NCI-H524 treated with DMSO at 0.1 percent for 48 hours (cell line): ENCODE measurements around the gene OR10C1.

ENCODE experiments used
- DNase-seq: peaks from one replicate; lab custom pipeline; 2025; lab: John Stamatoyannopoulos, UW

The OR10C1 gene

GRCh38 chr6:29478740-29479139 lies 39.6 kb downstream of the OR10C1 start:
- no peak for DNase-seq

DNA sequence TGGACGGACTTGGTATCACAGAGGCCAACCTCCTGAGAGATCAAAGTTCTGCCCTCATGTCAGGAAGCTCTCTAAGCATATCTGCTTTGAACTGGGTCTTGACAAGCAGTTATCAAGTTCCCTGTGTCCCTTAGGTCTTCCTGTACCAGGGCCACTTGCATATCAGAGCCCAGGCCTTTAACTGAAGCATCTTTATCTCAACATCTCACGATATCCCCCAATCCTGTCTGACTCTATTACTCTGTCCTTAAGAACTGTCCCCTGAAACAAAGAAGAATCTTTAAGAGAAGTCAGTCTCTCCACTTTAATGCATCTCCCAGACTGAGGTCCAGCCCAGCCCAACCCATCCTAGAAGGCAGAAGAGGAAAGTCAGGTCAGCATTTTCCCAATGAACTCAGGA lies 40.5 kb downstream of the OR10C1 start:
- DNase-seq, result no peak

GRCh38 chr6:29483186-29483585 lies 44.1 kb downstream of the OR10C1 start:
- DNase-seq, result no peak

GRCh38 chr6:29483735-29484134 lies 44.6 kb downstream of the OR10C1 start:
- DNase-seq, result no peak

DNA sequence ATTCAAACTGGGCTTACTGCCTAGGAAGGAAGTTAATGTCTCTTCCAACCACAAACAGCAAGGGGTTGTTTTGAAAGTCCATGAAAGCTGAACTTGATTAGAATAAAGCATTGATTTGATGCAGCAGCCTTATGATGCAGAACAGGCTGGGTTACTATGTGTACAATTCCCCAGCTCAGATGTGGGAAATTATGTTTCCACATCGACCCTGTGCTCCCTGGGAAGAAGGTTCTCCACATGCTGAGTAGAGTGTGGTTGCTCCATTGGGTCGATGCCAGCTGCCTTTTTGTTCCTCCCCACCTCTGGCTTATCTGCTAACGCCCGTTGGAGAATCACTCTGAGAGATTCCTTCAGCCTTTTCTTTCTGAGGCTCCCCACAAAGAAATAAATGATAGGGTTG lies 47.5 kb downstream of the OR10C1 start:
- DNase-seq, result no peak

DNA sequence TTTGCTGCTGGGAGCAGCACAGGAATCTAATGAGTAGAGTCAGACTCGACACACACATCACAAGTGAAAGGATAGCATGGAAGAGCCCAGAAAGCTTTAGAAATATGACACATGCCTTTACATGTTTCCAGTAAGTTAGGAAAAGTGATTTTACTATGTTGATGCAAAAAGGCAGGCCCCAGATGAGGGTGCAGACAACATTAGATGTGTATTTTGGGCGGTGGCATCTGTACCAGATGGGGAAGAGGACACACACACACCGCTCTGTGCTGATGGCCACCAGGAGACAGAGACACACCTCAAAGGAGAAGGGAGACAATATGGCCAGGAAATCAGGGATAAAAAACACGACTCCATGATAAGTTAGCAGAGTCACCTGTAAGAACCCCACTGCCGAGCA lies 48.0 kb downstream of the OR10C1 start:
- DNase-seq, result no peak

- no peak for DNase-seq
These were observed 48.6 kb downstream of the OR10C1 start, which contains the start of gene MAS1L for GRCh38 chr6:29487660-29488059. TSS of gene MAS1L (minus strand) at chr6:29487956. CDS start at chr6:29487902, 54 bp downstream.

DNA sequence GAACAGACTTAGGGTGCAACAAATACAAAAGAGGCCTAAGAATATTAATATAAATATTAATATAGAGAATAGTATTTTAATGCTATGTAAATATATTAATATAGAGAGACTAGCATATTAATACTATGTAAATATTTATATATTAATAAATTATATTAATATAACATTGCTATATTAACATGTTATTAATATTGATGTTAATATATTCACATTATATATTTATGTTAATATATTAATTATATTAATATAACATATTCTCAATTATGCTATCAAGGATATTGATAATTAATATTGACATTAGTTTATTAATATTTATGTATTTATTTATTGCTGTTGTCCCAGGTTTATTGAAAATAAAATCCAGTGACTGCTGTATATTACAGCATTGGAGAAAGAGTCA lies 49.8 kb downstream of the OR10C1 start:
- no peak for DNase-seq

GRCh38 chr6:29489286-29489685 lies 50.2 kb downstream of the OR10C1 start:
- DNase-seq, result no peak

GRCh38 chr6:29490055-29490454 lies 50.9 kb downstream of the OR10C1 start:
- DNase-seq, result no peak

DNA sequence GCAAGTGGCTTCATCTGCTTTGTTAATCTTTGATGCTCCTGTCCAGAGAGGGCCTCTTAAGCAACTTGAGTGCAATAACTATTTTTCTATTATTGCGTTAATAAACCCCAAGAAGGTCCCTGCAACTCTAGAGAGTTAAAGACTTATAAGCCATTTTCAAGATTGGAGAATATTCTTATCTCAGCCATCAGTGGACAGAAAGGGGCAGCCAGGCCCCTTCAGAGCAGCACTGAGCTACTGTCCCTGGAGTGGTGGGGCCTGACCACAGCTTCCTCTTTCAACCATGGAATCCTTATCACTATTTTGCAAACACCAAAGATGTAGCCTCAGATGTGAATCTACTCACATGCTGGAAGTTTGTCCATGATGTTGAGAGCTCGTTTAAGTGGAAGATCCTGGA lies 51.4 kb downstream of the OR10C1 start:
- DNase-seq, result no peak
